Activated naive CD8-positive, alpha-beta T cell treated with anti-CD3 and anti-CD28 coated beads, Interleukin-2, amount 50 U/mL, for 16 hours (primary cell): ENCODE results near the gene IL6.
"Not testable (repeated sequence)": the region's sequence is repeated elsewhere in the genome, so short reads cannot be mapped to it uniquely, and the experiment has no call there.

Experiments used
- DNase-seq: peaks from one replicate; pipeline ENCODE4 v3.0.0-alpha.2; 2020; ENCODE audit warnings: low read depth, low spot score

Gene IL6

GRCh38 chr7:22726907-22727713 is at the start of gene IL6:
TSS of gene IL6 (plus strand) at chr7:22727200. CDS start at chr7:22727263, 63 bp downstream.
- no peak for DNase-seq

DNA sequence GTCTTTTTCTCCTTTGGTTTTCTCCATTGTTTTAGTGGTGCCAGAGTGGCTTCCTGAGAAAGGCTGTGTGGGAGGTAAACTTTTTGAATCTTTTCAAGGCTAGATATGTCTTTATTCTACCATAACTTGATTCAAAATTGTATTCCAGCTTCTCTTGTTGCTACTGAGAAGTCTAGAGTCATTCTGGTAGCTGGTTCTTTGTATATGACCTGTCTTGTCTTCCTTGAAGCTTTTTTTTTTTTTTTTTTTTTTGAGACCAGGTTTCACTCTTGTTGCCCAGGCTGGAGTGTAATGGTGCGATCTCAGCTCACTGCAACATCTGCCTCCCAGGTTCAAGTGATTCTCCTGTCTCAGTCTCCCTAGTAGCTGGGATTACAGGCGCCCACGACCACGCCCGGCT is 49.7 kb upstream of the IL6 start:
- not testable (repeated sequence) for DNase-seq

DNA sequence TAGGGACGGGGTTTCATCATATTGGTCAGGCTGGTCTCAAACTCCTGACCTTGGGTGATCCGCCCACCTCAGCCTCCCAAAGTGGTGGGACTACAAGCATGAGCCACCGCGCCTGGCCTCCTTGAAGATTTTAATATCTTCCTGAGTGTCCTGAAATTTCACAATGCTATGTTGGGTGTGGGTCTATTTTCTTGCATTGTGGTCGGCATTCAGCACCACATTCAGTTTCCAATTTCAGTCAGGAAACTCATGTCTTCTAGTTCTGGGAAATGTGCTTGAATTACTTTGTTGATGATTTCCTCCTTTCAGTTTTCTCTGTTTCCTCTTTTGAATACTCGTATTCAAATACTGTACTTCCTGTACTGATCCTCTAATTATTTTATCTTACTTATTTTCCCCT is 49.3 kb upstream of the IL6 start:
- DNase-seq: no peak

DNA sequence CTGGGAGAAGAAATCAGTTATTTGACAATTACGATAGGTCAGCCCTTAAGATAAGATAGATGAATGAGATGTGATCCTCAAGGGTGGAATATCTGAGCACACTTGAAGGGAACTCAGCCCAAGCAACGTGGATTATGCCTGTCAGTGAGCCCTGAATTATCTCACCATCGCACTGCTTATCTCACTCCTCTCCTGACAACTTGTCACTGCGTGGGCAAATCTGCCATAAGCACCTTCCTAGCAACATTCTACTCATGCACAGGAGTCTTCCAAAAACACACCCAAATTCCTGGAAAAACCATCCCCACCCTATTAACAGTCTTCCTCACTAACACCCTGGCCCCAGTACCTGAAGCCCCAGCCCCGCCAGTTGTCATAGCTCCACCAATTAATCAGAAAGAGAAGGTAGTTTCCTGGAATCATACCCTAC is 46.5 kb upstream of the IL6 start:
- no peak for DNase-seq

DNA sequence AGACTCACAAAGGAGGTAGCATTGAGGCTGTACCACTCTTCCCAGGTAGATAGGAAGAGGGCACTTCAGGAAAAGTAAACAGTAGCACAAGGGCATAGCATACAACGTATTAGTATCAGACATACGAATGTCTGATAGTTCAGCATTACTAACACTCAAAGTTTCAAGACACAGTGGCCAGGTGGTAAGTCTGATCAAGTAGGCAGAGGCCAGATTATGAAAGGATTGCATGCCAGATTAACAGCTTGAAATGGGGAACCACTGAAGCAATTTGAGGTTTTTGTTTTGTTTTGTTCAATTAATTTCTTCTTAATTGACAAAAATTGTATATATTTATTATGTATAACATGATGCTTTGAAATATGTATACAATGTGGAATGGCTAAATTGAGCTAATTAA is 45.7 kb upstream of the IL6 start:
- no peak for DNase-seq

DNA sequence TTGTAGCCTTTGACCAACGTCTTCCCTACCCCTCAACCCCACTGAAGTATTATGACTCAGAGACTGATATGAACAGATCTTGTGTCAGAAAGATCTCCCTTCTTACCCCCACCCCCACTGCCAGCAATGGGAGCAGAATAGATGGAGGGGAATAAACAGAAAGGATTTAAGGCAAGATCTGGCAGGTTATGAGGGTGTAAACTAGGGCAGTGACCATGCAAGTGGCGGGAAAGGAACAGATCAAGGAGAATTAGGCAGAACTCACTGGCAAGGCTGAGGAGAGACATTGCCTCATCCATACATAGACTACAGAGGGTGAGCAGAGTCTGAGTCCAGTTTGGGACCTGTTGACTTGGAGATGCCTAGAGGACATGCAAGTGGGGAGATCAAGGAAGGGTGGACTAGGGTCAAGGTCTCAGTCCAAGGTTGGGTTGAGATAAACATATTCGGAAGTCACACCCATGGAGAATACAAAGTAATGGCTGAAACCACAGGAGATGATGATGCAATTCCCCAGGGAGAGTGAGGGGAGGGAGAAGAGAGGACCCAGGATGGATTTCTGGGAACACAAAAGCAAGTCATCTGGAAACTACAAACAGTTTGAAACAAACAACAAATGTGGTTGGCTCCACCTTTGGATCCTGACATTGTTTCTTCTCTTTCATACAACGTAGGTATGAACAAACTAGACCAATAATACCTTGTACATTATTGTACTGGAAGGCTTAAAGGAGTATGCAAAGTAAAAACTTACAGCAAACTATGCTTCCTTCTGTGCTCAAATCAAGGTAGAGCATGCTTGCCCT is 44.9 kb upstream of the IL6 start:
- DNase-seq: no peak

DNA sequence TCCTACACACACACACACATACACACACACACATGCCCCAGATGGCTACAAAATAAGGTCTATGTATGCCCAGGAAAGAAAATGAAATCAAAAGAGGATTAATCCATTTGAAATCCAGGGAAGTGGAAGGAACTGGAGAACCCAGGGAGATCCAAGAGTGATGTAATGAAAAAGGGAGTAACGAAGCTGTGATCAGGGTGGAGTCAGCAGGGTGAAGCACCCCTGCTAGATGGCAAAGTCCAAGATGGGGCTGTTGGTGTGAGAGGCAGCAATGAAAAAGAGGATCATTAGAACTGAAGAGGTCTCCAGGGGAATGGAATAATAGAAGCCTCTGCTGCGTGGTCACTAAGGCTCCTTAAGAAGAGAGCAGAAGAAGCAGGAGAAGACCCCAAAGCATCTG is 43.6 kb upstream of the IL6 start:
- DNase-seq: no peak

DNA sequence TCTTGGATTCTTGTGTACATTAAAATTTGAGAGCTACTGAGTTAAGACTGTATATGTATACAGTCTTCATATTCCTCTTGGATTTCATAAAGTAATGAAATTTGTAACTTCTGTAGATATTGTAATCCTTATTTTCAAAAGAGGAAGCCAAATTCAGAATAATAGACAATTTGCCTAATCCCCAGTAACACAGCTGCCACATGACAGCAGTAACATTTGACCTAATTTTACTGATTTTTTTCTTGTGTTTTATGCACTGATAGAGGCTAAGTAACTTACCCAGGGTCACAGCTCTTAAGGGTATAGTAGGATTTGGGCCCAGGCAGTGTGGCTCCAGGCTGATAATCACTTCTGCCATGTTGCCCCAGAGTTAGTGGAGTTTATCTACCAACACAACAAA is 40.4 kb upstream of the IL6 start:
- no peak for DNase-seq

DNA sequence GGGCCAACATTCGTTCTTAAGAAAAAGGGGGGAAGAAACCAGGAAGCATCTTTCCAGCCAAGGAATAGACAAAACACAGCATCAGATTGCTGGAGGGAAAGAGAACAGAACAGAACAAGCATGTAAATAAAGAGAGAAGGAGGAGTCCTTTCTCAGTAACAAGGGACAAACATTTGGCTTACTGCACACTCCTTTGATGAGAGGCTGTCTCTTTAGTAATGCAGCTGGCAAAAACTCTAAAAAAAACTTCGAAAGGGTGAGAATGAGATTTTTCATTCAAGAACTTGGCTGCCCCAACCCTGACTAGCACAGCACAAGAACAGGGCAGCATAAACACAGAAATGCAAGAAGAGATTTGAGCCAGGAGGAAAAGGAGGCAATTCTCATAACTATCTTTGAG is 38.9 kb upstream of the IL6 start:
- no peak for DNase-seq

DNA sequence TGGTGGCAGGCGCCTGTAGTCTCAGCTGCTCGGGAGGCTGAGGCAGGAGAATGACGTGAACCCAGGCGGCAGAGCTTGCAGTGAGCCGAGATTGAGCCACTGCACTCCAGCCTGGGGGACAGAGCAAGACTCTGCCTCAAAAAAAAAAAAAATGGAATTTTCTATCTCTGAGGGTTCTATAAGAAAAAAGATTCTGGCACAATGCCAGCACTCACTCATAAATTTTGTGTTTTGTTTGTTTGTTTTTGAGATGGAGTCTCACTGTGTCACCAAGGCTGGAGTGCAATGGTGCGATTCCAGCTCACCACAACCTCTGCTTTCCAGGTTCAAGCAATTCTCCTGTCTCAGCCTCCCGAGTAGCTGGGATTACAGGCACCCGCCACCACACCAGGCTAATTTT is 38.1 kb upstream of the IL6 start:
- DNase-seq: not testable (repeated sequence)

DNA sequence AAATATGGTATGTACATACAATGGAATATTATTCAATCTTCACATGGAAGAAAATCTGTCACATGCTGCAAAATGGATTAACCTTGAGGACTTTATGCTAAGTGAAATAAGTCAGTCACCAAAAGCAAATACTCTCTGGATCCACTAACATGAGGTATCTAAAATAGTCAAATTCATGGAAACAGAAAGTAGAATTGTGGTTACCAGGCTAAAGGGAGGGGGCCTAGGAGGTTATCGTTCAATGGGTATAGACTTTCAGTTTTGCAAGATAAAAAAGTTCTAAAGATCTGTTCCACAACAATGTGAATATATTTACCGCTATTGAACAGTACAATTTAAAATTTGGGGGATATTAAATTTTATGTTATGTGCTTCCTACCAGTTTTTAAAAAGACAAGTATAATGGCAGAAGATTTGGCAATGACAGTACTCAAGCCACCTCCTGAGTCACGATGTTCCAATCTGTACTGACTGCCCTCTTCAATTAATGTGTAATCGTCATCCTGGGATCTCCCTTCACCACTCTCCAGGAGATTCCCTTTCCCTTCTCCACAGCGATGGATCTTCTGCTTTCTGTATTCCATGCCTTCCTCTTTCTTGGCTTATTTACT is 32.3 kb upstream of the IL6 start:
- no peak for DNase-seq

- DNase-seq: no peak
These were observed 31.4 kb upstream of the IL6 start for GRCh38 chr7:22695476-22696132.

GRCh38 chr7:22696541-22697228 is 30.3 kb upstream of the IL6 start:
- DNase-seq: no peak

DNA sequence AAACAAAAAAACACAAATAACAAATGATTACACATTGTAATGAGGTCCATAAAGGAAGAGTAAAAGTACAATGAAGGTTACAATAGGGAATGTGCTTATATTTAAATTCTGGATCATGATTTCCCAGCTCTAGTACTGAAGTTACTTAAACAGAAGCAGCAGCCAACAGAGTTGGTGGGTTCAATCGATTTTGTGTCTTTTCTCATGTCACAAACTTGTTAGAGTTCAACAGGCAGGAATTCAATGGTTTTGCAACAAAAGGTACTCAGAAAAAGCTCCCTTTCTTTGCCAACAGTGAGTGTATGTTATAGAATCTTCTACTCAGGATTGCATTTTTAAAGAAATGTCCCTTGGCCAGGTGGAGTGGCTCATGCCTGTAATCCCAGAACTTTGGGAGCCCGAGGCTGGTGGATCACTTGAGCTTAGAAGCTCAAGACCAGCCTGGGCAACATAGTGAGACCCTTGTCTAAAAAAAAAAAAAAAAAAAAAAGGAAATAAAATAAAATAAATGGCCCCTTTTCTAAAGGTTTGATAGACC is 29.6 kb upstream of the IL6 start:
- no peak for DNase-seq

GRCh38 chr7:22697876-22698606 is 29.0 kb upstream of the IL6 start:
- no peak for DNase-seq

DNA sequence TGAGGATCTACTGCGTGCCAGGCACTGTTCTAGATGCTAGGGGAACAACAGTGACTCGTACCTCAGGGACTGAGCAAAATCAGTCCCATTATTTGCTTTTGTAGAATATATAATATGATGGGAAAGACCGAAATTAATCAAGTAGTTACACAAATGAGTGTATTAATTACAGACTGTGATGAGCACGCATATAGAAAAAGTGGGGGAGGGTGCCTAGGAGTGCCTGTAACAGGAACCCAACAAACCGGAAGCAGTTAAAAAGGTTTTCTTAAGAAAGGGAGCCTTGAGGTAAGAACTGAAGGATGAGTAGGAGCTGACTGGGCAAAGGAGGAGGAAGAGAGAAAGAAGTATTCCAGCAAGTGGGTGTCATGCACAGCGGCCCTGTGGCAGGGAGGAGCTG is 28.2 kb upstream of the IL6 start:
- DNase-seq: no peak

- DNase-seq: no peak
These were observed 26.4 kb upstream of the IL6 start for GRCh38 chr7:22700559-22701002.

DNA sequence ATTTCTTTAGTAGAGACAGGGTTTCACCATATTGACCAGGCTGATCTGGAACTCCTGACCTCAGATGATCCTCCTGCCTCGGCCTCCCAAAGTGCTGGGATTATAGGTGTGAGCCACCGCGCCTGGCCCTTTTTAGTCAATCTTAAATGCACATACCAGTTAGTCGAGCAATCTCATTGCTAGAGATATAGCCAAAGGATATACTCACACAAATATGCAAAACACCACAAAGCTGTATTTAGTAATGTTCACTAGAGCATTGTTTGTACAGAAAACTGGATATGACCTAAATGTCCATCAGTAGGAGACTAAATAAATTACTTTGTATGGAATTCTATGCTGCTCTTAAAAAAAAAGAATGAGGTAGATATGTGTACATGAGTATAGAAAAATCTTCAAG is 24.5 kb upstream of the IL6 start:
- DNase-seq: no peak

- DNase-seq: not testable (repeated sequence)
These were observed 23.7 kb upstream of the IL6 start for GRCh38 chr7:22703107-22703855.
